Fibroblast of the conjunctiva (primary cell): ENCODE results near the gene HIPK2.

Experiments used
- DNase-seq: peaks from one replicate; pipeline ENCODE4 v3.0.0-alpha.2; 2010; ENCODE audit warnings: low read depth

HIPK2 gene

DNA sequence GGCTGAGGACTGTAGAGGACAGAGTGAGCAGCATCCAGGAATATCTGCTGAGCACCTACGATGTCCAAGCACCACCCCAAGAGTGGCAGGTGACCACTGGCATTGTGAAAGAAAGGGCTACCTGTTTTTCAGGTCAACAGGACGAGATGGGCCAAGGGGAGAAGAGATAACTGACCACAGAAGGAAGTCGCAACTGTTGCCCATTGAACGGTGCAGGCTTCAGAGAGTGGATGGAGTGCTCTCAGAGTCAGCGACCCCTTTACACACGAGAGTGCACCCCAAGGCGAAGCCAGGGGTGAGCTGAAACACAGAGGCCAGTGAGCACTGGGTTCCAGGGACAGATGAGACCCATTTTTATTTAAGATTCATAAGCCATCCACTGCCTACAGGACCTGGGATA is 42.3 kb downstream of the HIPK2 start:
- no peak for DNase-seq

DNA sequence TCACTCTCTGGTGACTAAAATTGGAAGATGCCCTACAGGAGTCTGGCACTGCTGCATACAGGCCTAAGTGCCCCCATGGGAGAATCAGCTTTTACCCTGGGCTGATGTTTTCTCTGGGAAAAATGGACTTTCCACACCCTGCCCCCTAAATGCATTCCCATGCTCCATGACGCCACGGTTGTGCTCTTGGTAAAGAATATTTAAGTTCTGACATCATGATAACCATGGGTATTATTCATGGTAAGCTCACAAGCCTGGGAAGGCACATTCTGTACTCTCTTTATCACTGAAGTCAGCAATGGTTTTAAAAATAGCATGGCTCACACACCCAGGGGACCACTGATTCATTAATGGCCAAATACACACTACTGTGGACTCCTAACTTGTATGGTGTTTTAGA is 43.4 kb downstream of the HIPK2 start:
- peak; percentile 94 for DNase-seq

DNA sequence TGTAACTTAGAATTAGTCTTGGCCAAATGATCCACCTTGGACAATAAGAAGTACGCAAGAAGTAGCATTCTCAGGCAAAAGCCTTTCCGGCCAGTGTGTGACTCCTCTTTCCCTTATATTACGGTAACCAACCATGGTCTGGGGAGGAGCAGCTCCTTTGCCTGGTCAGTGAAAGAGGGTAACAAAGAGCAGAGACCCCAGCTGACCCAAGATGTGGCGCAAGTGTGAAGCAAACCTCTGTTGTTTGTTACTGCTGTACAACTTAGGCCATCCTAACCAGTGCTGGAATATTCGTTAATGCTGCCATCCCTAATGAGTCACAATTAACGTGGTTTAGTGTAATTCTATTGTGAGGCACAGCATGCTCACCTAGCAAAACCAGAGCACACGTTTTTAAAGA is 44.0 kb downstream of the HIPK2 start:
- no peak for DNase-seq

DNA sequence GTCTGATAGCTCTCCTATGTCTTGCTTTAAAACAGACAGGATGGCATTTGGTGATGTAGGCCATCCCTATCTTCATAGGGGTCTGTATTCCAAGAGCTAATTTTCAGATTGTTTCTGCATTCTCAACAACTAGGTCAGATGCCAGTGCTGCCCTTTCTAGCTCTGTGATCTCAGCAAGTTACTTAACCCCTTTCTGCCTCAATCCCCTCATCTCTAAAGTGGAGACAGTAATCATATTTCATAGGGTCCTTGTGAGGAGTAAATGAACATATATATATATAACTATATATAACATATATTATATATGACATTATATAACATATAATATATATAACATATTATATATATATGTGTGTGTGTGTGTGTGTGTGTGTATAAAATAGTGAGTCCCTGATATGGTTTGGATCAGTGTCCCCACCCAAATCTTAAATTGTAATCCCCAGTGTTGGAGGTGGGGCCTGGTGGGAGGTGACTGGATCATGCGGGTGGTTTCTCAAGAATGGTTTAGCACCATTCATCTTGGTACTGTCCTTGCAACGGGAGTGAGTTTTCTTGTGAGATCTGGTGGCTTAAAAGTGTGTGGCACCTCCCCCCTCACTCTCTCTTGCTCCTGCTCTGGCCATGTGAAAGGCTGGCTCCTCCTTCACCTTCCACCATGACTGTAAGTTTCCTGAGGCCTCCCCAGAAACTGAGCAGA is 45.2 kb downstream of the HIPK2 start:
- no peak for DNase-seq

DNA sequence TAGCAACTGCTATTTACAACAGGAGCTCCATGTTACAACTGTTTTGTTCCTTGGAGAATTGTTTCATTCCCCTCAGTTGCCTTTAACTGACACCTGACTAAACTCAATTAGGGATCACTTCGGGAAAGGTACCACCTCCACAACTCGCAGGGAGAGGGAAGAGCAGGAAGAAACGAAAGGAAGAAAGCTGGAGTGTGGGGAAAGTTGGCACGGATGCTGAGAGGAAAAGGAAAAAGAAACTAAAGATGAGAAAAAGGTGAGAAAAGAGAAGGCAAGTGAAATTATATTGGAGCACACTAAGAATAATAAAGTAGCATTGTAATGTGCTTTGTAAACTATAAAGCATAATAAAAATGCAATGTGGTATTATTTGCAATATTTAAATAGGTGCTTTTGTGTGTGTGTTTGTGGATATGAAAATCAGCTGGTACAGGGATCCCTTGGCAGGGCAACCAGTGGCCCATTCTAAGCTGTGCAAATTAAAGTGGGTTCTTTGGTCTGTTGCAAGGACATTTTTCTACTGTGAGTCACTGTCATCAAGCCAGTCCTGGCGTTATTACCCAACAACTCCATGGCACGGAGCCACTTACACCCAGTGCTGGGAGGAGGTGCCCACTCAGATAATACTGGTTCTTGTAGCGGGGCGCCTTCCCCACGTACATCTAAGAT is 45.9 kb downstream of the HIPK2 start:
- peak; percentile 86 for DNase-seq

DNA sequence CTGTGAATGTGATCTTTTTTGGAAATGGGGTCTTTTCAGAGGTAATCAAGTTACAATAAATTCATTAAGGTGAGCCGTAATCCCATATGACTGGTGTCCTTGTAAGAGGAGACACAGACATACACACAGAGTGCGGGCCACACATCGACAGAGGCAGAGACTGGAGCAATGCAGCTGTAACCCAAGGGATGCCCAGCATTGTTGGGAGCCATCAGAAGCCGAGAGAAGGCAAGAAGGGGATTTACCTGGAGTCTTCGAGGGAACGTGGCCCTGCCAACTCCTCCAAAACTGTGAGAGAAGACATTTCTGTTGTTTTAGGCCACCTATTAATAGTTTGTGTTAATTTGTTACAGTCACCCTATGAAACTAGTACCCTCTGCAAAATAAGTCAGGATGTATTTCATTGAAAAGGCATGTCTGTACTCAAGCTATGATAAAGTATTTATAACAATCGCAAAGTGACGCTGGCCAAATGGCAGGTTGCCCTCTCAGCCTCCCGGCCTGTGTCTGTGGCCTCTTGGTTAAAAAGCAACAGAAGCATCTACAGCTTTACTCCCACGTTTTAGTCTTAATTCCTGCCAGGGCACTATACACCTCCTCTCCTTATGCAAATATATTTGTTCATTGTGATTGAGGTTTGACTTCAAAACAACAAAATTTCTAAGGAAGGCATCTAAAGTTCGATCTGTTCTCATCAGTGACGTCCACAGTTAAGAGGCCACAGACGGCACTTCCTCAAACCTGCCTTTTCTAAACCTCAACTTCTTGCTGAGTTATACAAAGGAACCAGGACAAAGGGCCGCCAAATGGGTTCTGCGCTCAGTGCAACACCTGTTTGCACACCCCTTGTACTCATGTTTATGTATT is 46.8 kb downstream of the HIPK2 start:
- DNase-seq: peak; percentile 47

DNA sequence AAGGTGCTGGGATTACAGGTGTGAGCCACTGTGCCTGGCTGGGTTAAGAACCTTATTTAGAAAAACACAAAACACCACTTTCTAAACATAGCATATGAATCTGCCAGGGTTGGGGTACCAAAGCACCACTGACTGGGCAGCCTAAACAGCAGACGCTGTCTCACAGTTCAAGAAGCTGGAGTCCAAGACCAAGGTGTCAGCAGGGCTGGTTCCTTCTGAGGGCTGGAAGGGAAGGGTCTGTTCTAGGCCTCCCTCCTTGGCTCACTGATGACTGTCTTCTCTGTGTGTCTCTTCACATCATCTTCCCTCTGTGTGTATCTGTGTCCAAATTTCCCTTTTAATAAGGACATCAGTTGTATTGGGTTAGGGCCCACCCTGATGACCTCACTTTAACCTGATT is 49.6 kb downstream of the HIPK2 start:
- no peak for DNase-seq

DNA sequence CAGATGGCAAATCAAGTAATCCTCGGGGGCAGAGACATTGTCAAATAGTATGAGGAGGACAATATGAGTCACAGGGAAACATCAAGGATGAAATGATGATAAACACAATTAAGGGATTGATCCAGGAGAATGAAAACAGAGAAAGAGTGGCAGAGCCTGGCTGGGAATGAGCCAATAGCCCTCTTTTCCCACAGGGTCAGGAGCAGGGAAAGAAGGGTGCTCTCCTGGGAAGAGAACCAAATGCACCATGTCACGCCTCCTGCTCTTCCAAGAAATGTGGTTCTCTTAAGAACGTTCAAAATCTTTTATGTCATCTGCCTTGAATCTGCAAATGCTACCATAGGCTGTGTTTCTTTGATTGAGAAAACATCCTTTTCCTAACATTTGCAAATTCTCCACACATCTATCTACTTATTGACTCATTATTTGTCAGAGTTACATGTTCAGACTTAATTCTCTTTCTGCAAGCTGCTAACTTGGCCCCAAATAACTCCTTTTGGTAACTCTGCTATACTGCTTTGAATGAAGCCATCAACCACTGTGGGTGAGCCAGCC is 50.6 kb downstream of the HIPK2 start:
- DNase-seq: no peak

DNA sequence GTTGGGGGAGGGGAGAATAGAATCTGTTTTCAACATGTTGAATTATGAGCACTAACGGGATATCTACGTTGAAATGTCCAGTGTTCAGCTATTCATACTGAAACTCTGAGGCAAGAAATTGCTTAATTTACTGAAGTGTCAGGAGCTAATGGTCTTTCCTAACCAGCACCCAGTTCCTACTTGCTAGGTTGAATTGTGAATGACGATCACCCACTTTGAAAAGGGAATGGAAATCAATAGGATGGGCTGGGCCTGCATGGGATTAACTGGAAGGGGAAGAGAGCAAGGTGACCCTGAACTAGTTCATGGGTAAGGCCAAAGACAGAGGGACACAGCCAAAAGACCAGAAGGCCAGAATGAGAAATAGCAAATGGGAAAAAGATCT is 51.3 kb downstream of the HIPK2 start:
- no peak for DNase-seq

DNA sequence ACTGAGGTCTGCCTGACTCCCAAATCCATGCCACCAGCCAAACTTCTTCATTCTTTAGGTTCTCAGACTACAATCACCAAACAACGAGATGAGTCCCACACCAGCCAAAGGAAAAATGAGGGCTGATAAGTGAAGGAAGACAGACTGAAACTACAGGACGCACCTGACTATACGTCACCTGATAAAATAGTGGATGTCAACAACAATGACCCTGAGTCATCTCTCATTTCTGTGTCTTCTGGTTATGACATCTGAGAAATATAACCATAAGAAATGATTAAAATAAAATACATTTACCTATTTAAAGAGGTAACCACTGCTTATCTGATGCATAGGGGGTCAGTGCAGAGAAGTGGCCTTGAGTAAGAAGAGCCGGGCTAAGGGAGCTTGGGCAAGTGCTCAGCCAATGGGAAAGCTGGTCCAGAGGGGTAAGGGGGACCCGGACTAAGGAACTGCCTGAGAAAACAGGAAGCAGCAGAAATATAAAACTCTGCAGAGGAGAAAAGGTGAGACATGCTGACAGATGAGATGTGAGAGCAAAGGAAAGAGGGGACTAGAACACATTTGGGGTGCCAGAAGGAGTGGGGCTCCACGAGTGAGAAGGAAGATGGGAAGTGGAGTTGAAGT is 51.8 kb downstream of the HIPK2 start:
- DNase-seq: no peak

DNA sequence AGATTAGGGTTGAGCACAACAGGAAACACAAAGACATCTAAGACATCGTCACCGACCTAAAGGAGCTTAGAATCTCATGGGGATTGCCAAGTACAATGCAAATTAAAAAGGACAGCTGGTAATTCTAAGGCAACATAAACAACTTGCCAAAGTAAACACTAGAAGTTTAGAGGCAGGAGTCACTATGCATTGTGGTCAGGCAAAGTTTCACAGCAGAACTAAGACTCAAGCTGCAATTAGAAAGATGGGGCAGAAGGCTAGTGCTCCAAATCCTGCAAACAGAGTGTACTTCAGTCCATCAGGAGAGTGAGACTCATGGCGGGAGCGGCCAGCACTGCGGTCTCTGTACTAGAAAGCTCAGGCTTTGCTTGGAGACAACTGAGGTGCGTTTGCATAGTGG is 52.7 kb downstream of the HIPK2 start:
- DNase-seq: peak; percentile 47

DNA sequence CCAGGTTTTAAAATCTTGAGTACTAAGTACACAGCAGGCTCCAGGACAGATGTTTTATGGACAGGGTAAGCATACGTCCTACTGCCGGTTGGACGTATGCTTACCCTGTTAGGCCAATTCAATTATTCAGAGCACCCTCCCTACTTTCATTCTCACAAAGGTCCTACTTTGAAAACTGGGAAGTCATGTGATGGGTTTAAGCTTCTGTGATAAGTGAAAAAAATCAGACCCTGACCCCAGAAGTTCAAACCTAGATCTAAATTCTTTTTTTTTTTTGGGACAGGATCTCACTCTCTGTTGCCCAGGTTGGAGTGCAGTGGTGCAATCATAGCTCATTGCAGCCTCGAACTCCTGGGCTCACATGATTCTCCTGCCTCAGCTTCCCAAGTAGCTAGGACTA is 55.2 kb downstream of the HIPK2 start:
- DNase-seq: no peak

DNA sequence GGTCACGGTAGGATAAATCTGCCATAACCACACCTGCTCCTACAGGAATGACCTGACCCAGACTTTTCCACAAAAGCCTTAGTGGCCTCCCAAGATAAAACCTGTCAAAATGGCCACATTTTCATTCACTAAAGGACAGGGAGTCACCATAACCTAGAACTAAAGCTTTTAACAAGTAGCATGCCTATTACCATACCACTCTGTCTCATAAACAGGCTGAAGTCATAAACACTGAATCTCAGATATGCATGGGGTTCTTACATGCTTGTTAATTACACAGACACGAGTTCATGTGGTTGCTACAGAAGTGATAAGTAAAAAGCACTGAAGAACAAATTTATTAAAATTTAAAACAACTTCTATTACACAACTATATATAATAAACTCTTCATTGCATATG is 56.0 kb downstream of the HIPK2 start:
- DNase-seq: no peak

DNA sequence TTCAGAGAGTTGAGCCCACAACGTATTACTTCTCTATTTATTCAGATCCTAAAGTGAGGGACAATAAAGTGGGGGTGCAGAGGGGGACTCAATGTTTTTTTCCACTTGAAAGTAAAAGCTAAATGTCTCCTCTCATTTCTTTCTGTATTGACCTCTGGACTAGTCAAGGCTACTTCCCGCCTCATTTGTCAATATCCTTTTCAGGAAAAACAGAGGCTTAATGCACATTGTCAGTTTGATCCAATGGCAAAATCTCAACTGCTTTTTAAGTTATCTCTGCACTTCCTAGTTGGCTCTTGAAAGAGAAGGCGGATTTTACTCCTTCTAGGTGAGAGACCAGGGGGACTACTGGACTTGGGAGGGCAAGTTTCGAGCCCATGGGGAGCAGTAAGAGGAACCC is 56.4 kb downstream of the HIPK2 start:
- DNase-seq: no peak

DNA sequence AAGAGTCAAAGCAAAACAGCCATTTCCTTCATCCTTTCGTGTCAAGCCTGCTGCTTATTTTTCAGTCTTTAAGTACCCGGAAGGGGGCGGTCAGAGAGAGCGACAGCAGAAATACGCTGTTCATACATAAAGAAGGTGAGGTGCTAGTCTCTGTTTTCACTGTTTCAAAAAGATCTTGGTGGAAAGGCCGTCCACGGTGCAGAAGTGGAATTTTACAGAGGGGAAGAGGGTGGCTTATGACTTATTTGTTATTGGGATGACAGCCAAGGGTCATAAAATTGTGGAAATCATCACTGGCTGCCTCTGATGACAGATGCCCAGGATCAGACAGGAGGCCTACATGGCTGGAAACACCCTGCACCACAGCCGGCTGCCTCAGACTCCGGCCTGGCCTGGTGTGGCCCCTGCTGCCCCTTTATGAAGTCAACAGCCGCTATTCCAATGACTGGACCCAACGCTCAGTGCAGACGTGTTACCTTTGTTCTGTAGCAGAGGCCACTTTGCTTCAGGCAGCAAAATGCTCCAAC is 57.0 kb downstream of the HIPK2 start:
- no peak for DNase-seq

DNA sequence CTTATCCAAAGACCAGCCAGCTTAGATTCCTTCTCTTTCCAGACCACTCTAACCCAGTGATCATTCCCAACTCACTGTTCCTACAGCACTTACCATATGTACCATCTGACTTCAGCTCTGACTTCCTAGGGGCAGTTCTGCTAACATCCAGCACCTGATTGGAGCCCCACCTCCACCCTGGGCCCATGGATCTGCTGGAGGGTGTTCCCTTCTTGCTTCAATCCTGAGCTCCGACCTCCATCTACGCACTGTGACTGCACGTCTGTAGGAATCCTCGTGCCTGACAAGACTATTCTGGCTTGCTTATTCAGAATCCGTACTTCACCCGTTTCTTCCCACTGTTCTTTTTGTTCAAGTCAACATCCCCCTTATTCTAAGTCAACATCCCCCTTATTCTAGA is 57.6 kb downstream of the HIPK2 start:
- no peak for DNase-seq

DNA sequence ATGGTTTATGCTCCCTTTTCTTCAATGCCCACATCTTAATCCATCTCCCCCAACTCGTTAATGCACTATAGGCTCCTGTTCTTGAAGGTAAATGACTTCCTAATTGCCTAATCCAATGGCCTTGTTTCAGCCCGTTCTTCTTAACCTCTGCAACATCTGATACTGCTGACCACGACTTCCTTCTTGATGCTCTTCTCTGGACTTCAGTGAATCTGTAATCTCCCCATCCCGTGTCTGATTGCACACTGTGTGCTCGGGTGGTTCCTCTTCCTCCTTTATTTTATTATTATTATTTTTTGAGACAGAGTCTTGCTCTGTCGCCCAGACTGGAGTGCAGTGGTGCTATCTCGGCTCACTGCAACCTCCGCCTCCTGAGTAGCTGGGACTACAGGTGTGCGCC is 58.9 kb downstream of the HIPK2 start:
- DNase-seq: no peak

DNA sequence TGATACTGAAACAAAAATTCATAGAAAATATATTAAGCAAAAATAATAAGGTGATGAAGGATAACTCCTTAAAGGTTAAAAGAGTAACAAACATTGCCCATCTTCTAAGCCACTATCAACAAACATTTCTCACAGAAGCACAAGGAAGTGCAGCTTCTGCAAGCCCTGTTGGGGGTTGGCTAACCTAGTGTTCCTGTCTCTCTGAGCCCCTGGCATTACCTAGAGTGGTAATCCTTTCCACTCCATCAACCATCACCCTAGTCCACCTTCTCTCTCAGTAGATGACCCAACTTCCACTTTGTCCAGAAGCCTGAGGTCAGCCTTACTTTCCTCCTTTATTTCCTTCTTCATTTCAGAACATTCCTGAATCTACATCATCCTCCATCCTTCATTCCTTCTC is 59.7 kb downstream of the HIPK2 start:
- no peak for DNase-seq

DNA sequence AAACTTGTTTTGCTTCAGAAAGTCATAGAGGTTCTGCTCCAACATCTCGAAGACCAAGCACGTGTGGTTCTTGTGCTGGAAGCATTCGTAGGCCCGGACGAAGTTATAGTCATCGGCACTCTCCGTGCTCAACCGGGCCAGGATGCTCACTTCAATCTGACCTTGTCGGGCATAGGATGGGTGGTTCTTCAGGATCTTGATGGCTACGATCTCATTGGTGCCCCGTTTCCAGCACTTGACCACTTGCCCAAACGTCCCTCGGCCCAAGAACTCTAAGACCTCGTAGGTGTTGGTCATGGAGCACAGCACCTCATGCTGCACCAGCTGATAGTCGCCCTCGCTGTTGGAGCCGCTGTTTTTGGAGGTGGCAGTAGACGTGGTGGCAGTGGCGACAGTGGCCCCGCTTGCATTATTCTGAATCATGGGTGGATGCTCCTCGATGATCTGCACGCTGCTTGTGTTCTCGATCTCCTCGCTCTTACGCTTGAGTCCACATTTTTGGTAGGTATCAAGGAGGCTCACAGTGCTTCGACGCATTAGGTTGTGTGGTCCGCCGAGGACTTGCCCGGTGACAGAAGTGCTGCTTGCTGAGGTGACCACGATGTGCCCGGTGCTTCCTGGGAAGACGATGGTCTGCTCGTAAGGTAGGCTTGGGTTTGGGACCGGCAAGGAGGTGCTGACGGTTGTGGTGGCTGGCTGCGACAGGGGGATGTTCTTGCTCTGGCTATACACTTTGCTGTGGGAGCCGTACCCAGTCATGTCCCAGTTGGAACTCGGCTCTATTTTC is 61.4 kb downstream of the HIPK2 start:
- no peak for DNase-seq

DNA sequence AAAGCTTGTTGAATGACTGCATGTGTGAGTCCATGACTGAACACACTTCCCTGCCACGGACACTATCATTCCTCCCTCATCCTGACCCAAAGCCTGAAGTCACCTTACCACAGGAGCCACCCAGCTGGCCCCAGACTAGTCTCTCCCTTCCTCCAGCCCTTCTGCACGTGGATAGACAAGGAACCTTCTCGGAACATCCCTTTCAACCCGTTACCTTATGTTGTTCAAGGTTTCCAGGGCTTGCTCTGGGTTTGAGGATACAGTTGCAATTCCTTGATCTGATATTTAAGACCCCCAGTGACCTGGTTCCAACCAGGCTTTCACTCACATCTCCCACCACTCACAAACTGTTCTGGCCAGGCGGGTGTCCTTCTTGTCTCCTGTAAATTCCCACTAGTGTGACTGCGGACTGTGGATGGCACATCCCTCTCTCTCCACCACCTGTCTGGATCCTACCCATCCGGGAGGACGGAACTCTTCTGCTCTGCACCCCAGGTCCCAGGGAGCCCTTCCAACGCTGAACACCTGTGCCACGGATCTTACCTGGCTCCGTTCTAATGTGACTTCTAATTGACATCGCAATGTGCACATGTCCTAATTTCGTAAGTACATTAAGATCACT is 62.5 kb downstream of the HIPK2 start:
- no peak for DNase-seq
